Osteocyte (in vitro differentiated cells): ENCODE data around the gene CLNK. TPM values are rescaled to one million over a fixed set of nuclear protein-coding genes. Genes with fewer than 3 reads are reported as not detected.

Experiments
- DNase-seq: peaks from one replicate; pipeline ENCODE4 v3.0.0; 2021; ENCODE audit warnings: mixed read lengths; ENCODE audit not compliant: unreplicated experiment; ENCODE audit errors: extremely low spot score
- H3K27ac Mint-ChIP-seq: one replicate; pipeline ENCODE4 v1.8.0; 2021; ENCODE audit warnings: mild to moderate bottlenecking, mixed read lengths; ENCODE audit not compliant: unreplicated experiment
- H3K27me3 Mint-ChIP-seq: one replicate; pipeline ENCODE4 v1.8.0; 2021; ENCODE audit warnings: mixed read lengths; ENCODE audit not compliant: unreplicated experiment
- H3K36me3 Mint-ChIP-seq: one replicate; pipeline ENCODE4 v1.8.0; 2021; ENCODE audit warnings: mixed read lengths; ENCODE audit not compliant: unreplicated experiment
- H3K4me1 Mint-ChIP-seq: one replicate; pipeline ENCODE4 v1.8.0; 2021; ENCODE audit warnings: mixed read lengths; ENCODE audit not compliant: unreplicated experiment
- H3K4me3 Mint-ChIP-seq: one replicate; pipeline ENCODE4 v1.8.0; 2021; ENCODE audit warnings: mild to moderate bottlenecking, moderate library complexity, mixed read lengths; ENCODE audit not compliant: unreplicated experiment
- H3K9me3 Mint-ChIP-seq: one replicate; pipeline ENCODE4 v1.8.0; 2021; ENCODE audit warnings: mixed read lengths; ENCODE audit not compliant: unreplicated experiment
- CTCF ChIP-seq: fragments of 200-600 bp; sonication (generic); IDR thresholded peaks from 2 replicates; pipeline ENCODE4 v1.5.0; 2021; ENCODE audit warnings: antibody characterized with exemption, mild to moderate bottlenecking, moderate library complexity
- total RNA-seq: library from RNA; stranded (reverse); gene quantifications from 2 replicates; pipeline ENCODE4 v1.2.1, GENCODE V29; 2021

CLNK gene
- total RNA-seq, 1 donor from 2014 or later, result not detected

- no peaks in the 10 kb centered on the region for H3K9me3 Mint-ChIP-seq
- H3K27me3 Mint-ChIP-seq, result no peaks in the 10 kb centered on the region
- no peaks in the 10 kb centered on the region for H3K36me3 Mint-ChIP-seq
- H3K4me1 Mint-ChIP-seq, result peaks cover 20% of the 10 kb centered on the region
- H3K4me3 Mint-ChIP-seq, result no peak overlapping the region
- no peak overlapping the region for H3K27ac Mint-ChIP-seq
- TF ChIP-seq CTCF, result no peak
- no peak for DNase-seq
Measured at GRCh38 chr4:10492464-10492863, 192.1 kb downstream of the CLNK start.

GRCh38 chr4:10491401-10491800 is 193.2 kb downstream of the CLNK start:
- TF ChIP-seq CTCF, result no peak
- H3K9me3 Mint-ChIP-seq, result no peaks in the 10 kb centered on the region
- H3K36me3 Mint-ChIP-seq, result no peaks in the 10 kb centered on the region

GRCh38 chr4:10490996-10491395 is 193.6 kb downstream of the CLNK start:
- no peak for DNase-seq
- no peaks in the 10 kb centered on the region for H3K9me3 Mint-ChIP-seq
- no peak overlapping the region for H3K27ac Mint-ChIP-seq
- no peak for TF ChIP-seq CTCF
- H3K36me3 Mint-ChIP-seq, result no peaks in the 10 kb centered on the region
- no peak overlapping the region for H3K4me3 Mint-ChIP-seq
- H3K4me1 Mint-ChIP-seq, result peaks cover 10% of the 10 kb centered on the region
- peaks cover 2% of the 10 kb centered on the region for H3K27me3 Mint-ChIP-seq

More at GRCh38 chr4:10491401-10491800, 193.2 kb downstream of the CLNK start:
- Mint-ChIP-seq H3K27ac (no peak overlapping the region), H3K4me3 (no peak overlapping the region), H3K4me1 (peaks cover 14% of the 10 kb centered on the region), H3K27me3 (no peaks in the 10 kb centered on the region)
- DNase-seq, result no peak

GRCh38 chr4:10482913-10483312 is 201.7 kb downstream of the CLNK start:
- Mint-ChIP-seq H3K27me3 (peaks cover 3% of the 10 kb centered on the region), H3K4me3 (no peak overlapping the region), H3K27ac (no peak overlapping the region), H3K4me1 (no peaks in the 10 kb centered on the region), H3K9me3 (no peaks in the 10 kb centered on the region), H3K36me3 (no peaks in the 10 kb centered on the region)
- no peak for DNase-seq
- no peak for TF ChIP-seq CTCF

- H3K36me3 Mint-ChIP-seq, result no peaks in the 10 kb centered on the region
- H3K9me3 Mint-ChIP-seq, result no peaks in the 10 kb centered on the region
- no peaks in the 10 kb centered on the region for H3K4me1 Mint-ChIP-seq
- DNase-seq, result no peak
- no peak overlapping the region for H3K27ac Mint-ChIP-seq
- H3K27me3 Mint-ChIP-seq, result no peaks in the 10 kb centered on the region
- H3K4me3 Mint-ChIP-seq, result no peak overlapping the region
- TF ChIP-seq CTCF, result no peak
Measured at GRCh38 chr4:10480616-10481015, 204.0 kb downstream of the CLNK start.
